CD14-positive monocyte (primary cell): ENCODE data around the gene ZDHHC7. TPM values are rescaled to one million over a fixed set of nuclear protein-coding genes. Genes with fewer than 3 reads are reported as not detected.

Source experiments
- DNase-seq, 3 donors: peaks; one replicate each; pipeline ENCODE4 v3.0.0-alpha.2; 2011 to 2022
- H2AFZ ChIP-seq: 2 replicates; pipeline ENCODE4 v1.6.0; 2012; ENCODE audit warnings: mild to moderate bottlenecking, low read depth, low read length, inconsistent platforms; ENCODE audit not compliant: insufficient read depth, poor library complexity, severe bottlenecking
- H3K27ac ChIP-seq, 2 donors: 1 replicate in 1 of 2; 2 replicates in 1 of 2; pipeline ENCODE4 v1.5.1; 2012 to 2013; ENCODE audit warnings: low read length in 2 of 2, control low read depth in 1 of 2, inconsistent platforms in 1 of 2, low read depth in 1 of 2, mild to moderate bottlenecking in 1 of 2
- H3K27me3 ChIP-seq, 2 donors: one replicate each; pipeline versions ENCODE4 v1.6.0 to v1.6.1; 2011 to 2013; ENCODE audit warnings: low read length in 2 of 2; ENCODE audit not compliant: control insufficient read depth in 2 of 2, insufficient read depth in 2 of 2
- H3K36me3 ChIP-seq, 2 donors: replicated peaks in 1 of 2; 1 replicate in 1 of 2; 2 replicates in 1 of 2; pipeline versions ENCODE4 v1.5.1 to v1.6.1; 2012 to 2013; ENCODE audit warnings: low read length in 2 of 2, control low read depth in 1 of 2, inconsistent platforms in 1 of 2, mild to moderate bottlenecking in 1 of 2; ENCODE audit not compliant: insufficient read depth in 2 of 2, control insufficient read depth in 1 of 2
- H3K4me1 ChIP-seq, 2 donors: 1 replicate in 1 of 2; 2 replicates in 1 of 2; pipeline versions ENCODE4 v1.5.1 to v1.6.1; 2012 to 2013; ENCODE audit warnings: low read length in 2 of 2, control low read depth in 1 of 2, inconsistent platforms in 1 of 2, mild to moderate bottlenecking in 1 of 2, moderate library complexity in 1 of 2; ENCODE audit not compliant: insufficient read depth in 2 of 2, control insufficient read depth in 1 of 2
- H3K4me2 ChIP-seq: replicated peaks from 2 replicates; pipeline ENCODE3; 2012; ENCODE audit warnings: low read length, moderate library complexity, mild to moderate bottlenecking; ENCODE audit not compliant: poor library complexity, severe bottlenecking; ENCODE audit errors: extremely low read depth
- H3K4me3 ChIP-seq, 3 experiments: fragments of 200-600 bp in 1 of 3; sonication (generic) in 1 of 3; replicated peaks in 1 of 3; 1 replicate in 2 of 3; 2 replicates in 1 of 3; pipeline ENCODE4 v1.5.1; 2011 to 2013; ENCODE audit warnings: low read length in 3 of 3, mild to moderate bottlenecking in 3 of 3, control low read depth in 2 of 3, low read depth in 2 of 3, inconsistent platforms in 1 of 3, moderate library complexity in 1 of 3
- H3K79me2 ChIP-seq: 2 replicates; pipeline ENCODE4 v1.6.0; 2012; ENCODE audit warnings: mild to moderate bottlenecking, control low read depth, inconsistent platforms, low read length, moderate library complexity; ENCODE audit not compliant: insufficient read depth
- H3K9ac ChIP-seq: 2 replicates; pipeline ENCODE4 v1.6.0; 2017; ENCODE audit warnings: low read length, mild to moderate bottlenecking; ENCODE audit not compliant: insufficient read depth, poor library complexity, severe bottlenecking
- H3K9me3 ChIP-seq, 2 donors: replicated peaks in 1 of 2; 1 replicate in 1 of 2; 2 replicates in 1 of 2; pipeline versions ENCODE4 v1.5.1 to v1.6.1; 2012 to 2013; ENCODE audit warnings: low read length in 2 of 2, control low read depth in 1 of 2; ENCODE audit not compliant: control insufficient read depth in 1 of 2, insufficient read depth in 1 of 2
- H4K20me1 ChIP-seq: 2 replicates; pipeline ENCODE4 v1.6.0; 2012; ENCODE audit warnings: mild to moderate bottlenecking, low read length, control low read depth, moderate library complexity; ENCODE audit not compliant: insufficient read depth
- H3K27ac Mint-ChIP-seq, 7 donors: one replicate each; pipeline ENCODE4 v1.8.0; 2020; ENCODE audit warnings: mild to moderate bottlenecking in 7 of 7, mixed read lengths in 7 of 7, moderate library complexity in 6 of 7, inconsistent platforms in 2 of 7
- H3K27me3 Mint-ChIP-seq, 3 donors: one replicate each; pipeline ENCODE4 v1.8.0; 2021 to 2022; ENCODE audit warnings: low read depth in 3 of 3, mild to moderate bottlenecking in 3 of 3, mixed read lengths in 3 of 3, moderate library complexity in 3 of 3, inconsistent platforms in 1 of 3
- H3K36me3 Mint-ChIP-seq, 2 donors: one replicate each; pipeline ENCODE4 v1.8.0; 2020; ENCODE audit warnings: mixed read lengths in 2 of 2, inconsistent platforms in 1 of 2, mild to moderate bottlenecking in 1 of 2
- H3K4me1 Mint-ChIP-seq: one replicate; pipeline ENCODE4 v1.8.0; 2020; ENCODE audit warnings: mild to moderate bottlenecking, mixed read lengths
- H3K4me3 Mint-ChIP-seq, 2 donors: one replicate each; pipeline ENCODE4 v1.8.0; 2020; ENCODE audit warnings: mild to moderate bottlenecking in 2 of 2, mixed read lengths in 2 of 2, moderate library complexity in 1 of 2
- H3K9me3 Mint-ChIP-seq, 7 donors: one replicate each; pipeline ENCODE4 v1.8.0; 2020 to 2022; ENCODE audit warnings: mixed read lengths in 7 of 7, mild to moderate bottlenecking in 6 of 7, moderate library complexity in 6 of 7, inconsistent platforms in 2 of 7
- CTCF ChIP-seq: fragments of 200-600 bp; IDR thresholded peaks from one replicate; pipeline ENCODE4 v1.8.0; 2022; ENCODE audit warnings: antibody characterized with exemption, mild to moderate bottlenecking
- WGBS: methylation state at CpG from one replicate; pipeline ENCODE4 v1.1.5; 2013; ENCODE audit warnings: missing lambda C conversion rate; ENCODE audit not compliant: insufficient coverage; 5-methylcytosine and 5-hydroxymethylcytosine counted together
- intact Hi-C, 2 donors: fragments of 100-400 bp; cut with micrococcal nuclease; formaldehyde crosslinking; loops; one replicate each; pipeline versions ENCODE4 v1.15.0 to v1.15.1; 2023
- polyA plus RNA-seq, 3 donors: library from polyadenylated mRNA; depleted of rRNA in 1 of 3; unstranded in 2 of 3; stranded (reverse) in 1 of 3; fragments of 300-500 nt in 2 of 3; fragments of >200 nt in 1 of 3; fragmentation: Illumina TruSeq in 2 of 3; gene quantifications; 1 replicate in 2 of 3; 2 replicates in 1 of 3; pipeline ENCODE4 v1.2.3, GENCODE V29; 2012 to 2021

Gene ZDHHC7
- polyA plus RNA-seq, 3 donors: 99.7 to 189 (median 129) TPM

DNA sequence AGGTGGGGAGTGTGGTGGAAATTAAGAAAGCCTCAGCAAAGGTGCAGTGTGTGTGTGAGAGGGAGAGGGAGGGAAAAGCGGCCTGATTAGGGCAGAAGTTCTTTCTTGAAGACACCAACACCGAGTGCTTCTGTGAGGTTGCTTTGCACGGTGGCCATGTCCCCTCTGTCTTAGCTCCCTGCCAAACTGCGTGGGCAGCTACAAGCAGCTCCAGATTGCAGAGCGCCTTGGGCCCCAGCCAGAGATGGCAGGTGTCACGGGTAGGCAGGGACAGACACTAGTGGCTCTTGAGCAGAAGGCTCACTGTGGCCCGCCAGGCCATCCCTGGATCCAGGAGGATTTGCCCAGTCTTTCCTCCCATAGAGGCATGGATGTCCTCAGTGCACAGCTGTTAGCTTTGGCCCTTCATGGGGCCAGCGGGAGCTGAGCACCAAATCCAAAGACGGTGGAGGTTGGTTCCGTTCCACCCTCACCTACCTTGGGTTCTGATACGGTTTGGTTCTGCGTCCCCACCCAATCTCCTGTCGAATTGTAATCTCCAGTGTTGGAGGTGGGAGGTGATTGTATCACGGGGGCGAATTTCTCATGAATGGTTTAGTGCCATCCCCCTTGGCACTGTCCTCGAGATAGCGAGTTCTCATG, 37.7 kb upstream of the ZDHHC7 start:
- H3K4me2 ChIP-seq: no peak overlapping the region

More for the DNA sequence above, 37.7 kb upstream of the ZDHHC7 start:
- H3K36me3 ChIP-seq: peaks cover 27 to 53% of the 10 kb centered on the region in 2 donors
- WGBS: 85% methylated on average over 9 of the region's 17 CpGs
- peaks cover 74% of the 10 kb centered on the region for H3K4me1 Mint-ChIP-seq
- TF ChIP-seq CTCF: no peak
- no peak overlapping the region for H2AFZ ChIP-seq
- no peak overlapping the region for H3K27ac ChIP-seq
- H3K4me1 ChIP-seq: peaks cover 64 to 83% of the 10 kb centered on the region in 2 donors
- intact Hi-C loops: no loop called here
- peaks cover 0 to 6% (median 0%) of the 10 kb centered on the region in 7 donors for H3K9me3 Mint-ChIP-seq
- H4K20me1 ChIP-seq: peaks cover 85% of the 10 kb centered on the region
- no peaks in the 10 kb centered on the region for H3K27me3 ChIP-seq
- peak overlapping the region in 1 of 7 donors; percentile 65 for H3K27ac Mint-ChIP-seq
- DNase-seq: no peak
- no peak overlapping the region for H3K4me3 ChIP-seq
- no peak overlapping the region for H3K9ac ChIP-seq
- peaks cover 96% of the 10 kb centered on the region for H3K79me2 ChIP-seq
- peaks cover 65 to 85% of the 10 kb centered on the region in 2 donors for H3K36me3 Mint-ChIP-seq
- H3K27me3 Mint-ChIP-seq: peaks cover 0 to 4% (median 2%) of the 10 kb centered on the region in 3 donors
- H3K9me3 ChIP-seq: no peaks in the 10 kb centered on the region
- H3K4me3 Mint-ChIP-seq: no peak overlapping the region
